WTC11 (cell line): Measurements from ENCODE around the gene CSNK2B. TPM values are rescaled to one million over a fixed set of nuclear protein-coding genes. Genes with fewer than 3 reads are reported as not detected.

Experiments used
- ATAC-seq: fragments of 200-7000 bp; cut with Tn5 transposase; 2 replicates; pipeline ENCODE4 v1.10.0; 2021; ENCODE audit warnings: mild to moderate bottlenecking, moderate library complexity
- CTCF ChIA-PET: fragments of 300-600 bp; sonication (Branson Sonifier 250); formaldehyde crosslinking; loops from one replicate; lab custom pipeline; 2021; ENCODE audit warnings: antibody characterized with exemption; lab: Charles Lee
- POLR2A ChIA-PET: fragments of 350-600 bp; sonication (Branson Sonifier 250); formaldehyde crosslinking; loops from one replicate; lab custom pipeline; 2021; ENCODE audit warnings: antibody characterized with exemption; lab: Charles Lee
- DNase-seq: peaks from one replicate; pipeline ENCODE4 v3.0.0; 2021; ENCODE audit warnings: low spot score
- H3K27ac Mint-ChIP-seq: 2 replicates; pipeline ENCODE4 v1.8.0; 2021; ENCODE audit warnings: mixed read lengths
- H3K27me3 Mint-ChIP-seq: 2 replicates; pipeline ENCODE4 v1.8.0; 2021; ENCODE audit warnings: low read depth, mild to moderate bottlenecking, moderate library complexity, mixed read lengths
- H3K36me3 Mint-ChIP-seq: 2 replicates; pipeline ENCODE4 v1.8.0; 2021; ENCODE audit warnings: mixed read lengths
- H3K4me1 Mint-ChIP-seq: 2 replicates; pipeline ENCODE4 v1.8.0; 2022; ENCODE audit warnings: mixed read lengths
- H3K4me3 Mint-ChIP-seq: 2 replicates; pipeline ENCODE4 v1.8.0; 2021; ENCODE audit warnings: mild to moderate bottlenecking, moderate library complexity, mixed read lengths
- H3K9me3 Mint-ChIP-seq: 2 replicates; pipeline ENCODE4 v1.8.0; 2021; ENCODE audit warnings: mixed read lengths
- ARID4B ChIP-seq: sonication (generic); formaldehyde crosslinking; IDR thresholded peaks from 2 replicates; pipeline ENCODE4 v1.8.0; 2023; ENCODE audit warnings: missing genetic modification reagents, mild to moderate bottlenecking, borderline replicate concordance
- CDX4 ChIP-seq: fragments of 250-450 bp; sonication (Bioruptor Pico); IDR thresholded peaks from 2 replicates; pipeline ENCODE4 v1.9.0; 2021; ENCODE audit warnings: moderate library complexity, mild to moderate bottlenecking, inconsistent platforms, borderline replicate concordance
- FOXJ3 ChIP-seq: sonication (generic); formaldehyde crosslinking; IDR thresholded peaks from 2 replicates; pipeline ENCODE4 v1.9.0; 2021; ENCODE audit warnings: missing genetic modification reagents, mild to moderate bottlenecking, borderline replicate concordance
- HMGA2 ChIP-seq: fragments of 250-450 bp; sonication (Bioruptor Pico); IDR thresholded peaks from 2 replicates; pipeline ENCODE4 v1.4.0; 2021; ENCODE audit warnings: mild to moderate bottlenecking, moderate library complexity
- IRF1 ChIP-seq: sonication (generic); formaldehyde crosslinking; IDR thresholded peaks from 2 replicates; pipeline ENCODE4 v1.8.0; 2023; ENCODE audit warnings: missing genetic modification reagents
- JUN ChIP-seq: sonication (generic); formaldehyde crosslinking; IDR thresholded peaks from 2 replicates; pipeline ENCODE4 v1.8.0; 2023; ENCODE audit warnings: mild to moderate bottlenecking, missing genetic modification reagents
- MAX ChIP-seq: sonication (generic); formaldehyde crosslinking; IDR thresholded peaks from 2 replicates; pipeline ENCODE4 v1.8.0; 2022; ENCODE audit warnings: mild to moderate bottlenecking, missing genetic modification reagents
- MLX ChIP-seq: sonication (generic); formaldehyde crosslinking; IDR thresholded peaks from 2 replicates; pipeline ENCODE4 v1.8.1; 2023; ENCODE audit warnings: mild to moderate bottlenecking, missing genetic modification reagents, moderate library complexity
- NFYB ChIP-seq: sonication (generic); formaldehyde crosslinking; conservative IDR thresholded peaks from 2 replicates; pipeline ENCODE4 v1.8.0; 2022; ENCODE audit warnings: low read depth, missing genetic modification reagents
- NR3C1 ChIP-seq: sonication (generic); formaldehyde crosslinking; conservative IDR thresholded peaks from 2 replicates; pipeline ENCODE4 v1.8.1; 2023; ENCODE audit warnings: low read depth, mild to moderate bottlenecking, missing genetic modification reagents
- STAT6 ChIP-seq: sonication (generic); formaldehyde crosslinking; conservative IDR thresholded peaks from 2 replicates; pipeline ENCODE4 v1.8.1; 2023; ENCODE audit warnings: mild to moderate bottlenecking, low read depth, missing genetic modification reagents, moderate library complexity
- ZBTB21 ChIP-seq: sonication (generic); formaldehyde crosslinking; IDR thresholded peaks from 2 replicates; pipeline ENCODE4 v1.8.1; 2023; ENCODE audit warnings: mild to moderate bottlenecking, missing genetic modification reagents, borderline replicate concordance
- ZBTB43 ChIP-seq: sonication (generic); formaldehyde crosslinking; IDR thresholded peaks from 2 replicates; pipeline ENCODE4 v1.8.1; 2023; ENCODE audit warnings: mild to moderate bottlenecking, missing genetic modification reagents
- ZMAT4 ChIP-seq: fragments of 250-450 bp; sonication (Bioruptor Pico); IDR thresholded peaks from 2 replicates; pipeline ENCODE4 v1.9.0; 2021; ENCODE audit warnings: mild to moderate bottlenecking
- ZNF138 ChIP-seq: sonication (generic); formaldehyde crosslinking; conservative IDR thresholded peaks from 2 replicates; pipeline ENCODE4 v1.8.1; 2022; ENCODE audit warnings: mild to moderate bottlenecking, moderate library complexity, missing genetic modification reagents
- ZNF219 ChIP-seq: sonication (generic); formaldehyde crosslinking; IDR thresholded peaks from 2 replicates; pipeline ENCODE4 v1.8.0; 2023; ENCODE audit warnings: missing genetic modification reagents, mild to moderate bottlenecking, borderline replicate concordance
- ZNF416 ChIP-seq: fragments of 250-450 bp; sonication (Bioruptor Pico); IDR thresholded peaks from 2 replicates; pipeline ENCODE4 v1.9.0; 2021; ENCODE audit warnings: mild to moderate bottlenecking, inconsistent platforms
- ZNF425 ChIP-seq: fragments of 250-450 bp; sonication (Bioruptor Pico); conservative IDR thresholded peaks from 2 replicates; pipeline ENCODE4 v1.9.0; 2021; ENCODE audit warnings: mild to moderate bottlenecking
- ZSCAN18 ChIP-seq: fragments of 250-450 bp; sonication (Bioruptor Pico); IDR thresholded peaks from 2 replicates; pipeline ENCODE4 v2.1.2; 2022; ENCODE audit warnings: mild to moderate bottlenecking, moderate library complexity
- total RNA-seq: library from RNA; stranded (reverse); gene quantifications from 3 replicates; pipeline ENCODE4 v1.2.3, GENCODE V29; 2021

The CSNK2B gene
- total RNA-seq, 1 experiment from 2014 or later: 183 TPM

GRCh38 chr6:31619805-31620585 is 45.9 kb upstream of the CSNK2B start:
- DNase-seq: peak; percentile 97
- ATAC-seq: peak; percentile 91
- peaks cover 38% of the 10 kb centered on the region for H3K36me3 Mint-ChIP-seq
- ChIA-PET CTCF (interaction anchor here (0.6 to 1.7 kb wide), 4 partner anchors 22 to 117 kb away, joined by 3 to 10 read pairs (median 4); partner anchors contain the start of gene ATP6V1G2), POLR2A (interaction anchor here (0.6 to 1.0 kb wide), 4 partner anchors 41 to 79 kb away, joined by 3 to 5 read pairs (median 4); partner anchors contain the start of genes C6orf47, DDX39B and NFKBIL1)
- peak overlapping the region; percentile 100 for H3K27ac Mint-ChIP-seq
- H3K4me3 Mint-ChIP-seq: peak overlapping the region; percentile 92
- H3K4me1 Mint-ChIP-seq: peaks cover 31% of the 10 kb centered on the region
- no peaks in the 10 kb centered on the region for H3K9me3 Mint-ChIP-seq
- no peaks in the 10 kb centered on the region; the same call in 1 of the 2 replicates for H3K27me3 Mint-ChIP-seq
- no peak for TF ChIP-seq FOXJ3
- peak; percentile 46 for TF ChIP-seq HMGA2 (CRISPR knock-in tag)
- TF ChIP-seq MLX (CRISPR knock-in tag): no peak
- TF ChIP-seq ZNF138 (CRISPR knock-in tag): no peak
- no peak for TF ChIP-seq ZSCAN18 (CRISPR knock-in tag)
- TF ChIP-seq ZBTB43 (CRISPR knock-in tag): no peak
- no peak for TF ChIP-seq ZBTB21 (CRISPR knock-in tag)
- TF ChIP-seq NR3C1: no peak
- no peak for TF ChIP-seq ZNF416 (CRISPR knock-in tag)
- peak; percentile 84 for TF ChIP-seq MAX (CRISPR knock-in tag)
- TF ChIP-seq ZNF425: no peak
- no peak for TF ChIP-seq ZNF219 (CRISPR knock-in tag)
- no peak for TF ChIP-seq ZMAT4
- TF ChIP-seq CDX4 (CRISPR knock-in tag): no peak
- TF ChIP-seq IRF1 (CRISPR knock-in tag): no peak
- peak; percentile 37; the same call in 1 of the 2 replicates for TF ChIP-seq NFYB
- TF ChIP-seq JUN: no peak
- no peak; the same call in 1 of the 2 replicates for TF ChIP-seq ARID4B (CRISPR knock-in tag)
- no peak for TF ChIP-seq STAT6 (CRISPR knock-in tag)
